ENCODE measurements around the gene APBB1IP. TPM values are rescaled to one million over a fixed set of nuclear protein-coding genes. Genes with fewer than 3 reads are reported as not detected.

The APBB1IP gene
- polyA plus RNA-seq, 2 donors = 0.75 to 0.98 TPM

Other genes starting within 250 kb of the APBB1IP start
- under 1 TPM in 1 of 2 donors, not detected in 1; 0.01 TPM for gene GAD2, start 221.6 kb upstream of the APBB1IP start, polyA plus RNA-seq

All from esophagus (tissue), 2 donors.